IMR-90 (cell line): ENCODE measurements around the gene MAPK8IP1. TPM values are rescaled to one million over a fixed set of nuclear protein-coding genes. Genes with fewer than 3 reads are reported as not detected.
A peak's percentile ranks its signal among the peaks of the same experiment; 100 is the strongest.

Experiments used
- ATAC-seq: fragments of 200-7000 bp; cut with Tn5 transposase; 2 replicates; pipeline ENCODE4 v1.9.1; 2020; ENCODE audit warnings: low read depth, mild to moderate bottlenecking, moderate library complexity
- BruUV-seq: library from RNA; stranded (reverse); fragments of 400-500 nt; replicated peaks from 2 replicates; lab custom pipeline; 2021; lab: Mats Ljungman, UMichigan
- CTCF ChIA-PET: fragments of 300-600 bp; formaldehyde crosslinking; extraction: SDS; loops from one replicate; lab custom pipeline; 2021; ENCODE audit warnings: antibody characterized with exemption; lab: Yijun Ruan, JAX
- POLR2A ChIA-PET: fragments of 300-600 bp; sonication (Branson Sonifier 250); formaldehyde crosslinking; loops from one replicate; lab custom pipeline; 2022; ENCODE audit warnings: antibody characterized with exemption; ENCODE audit not compliant: unreplicated experiment; lab: Charles Lee
- DNase-seq: peaks from one replicate; pipeline ENCODE4 v3.0.0; 2013
- H2AFZ ChIP-seq: replicated peaks from 2 replicates; pipeline ENCODE3; 2013; ENCODE audit warnings: low read length, mild to moderate bottlenecking; ENCODE audit not compliant: poor library complexity
- H2AK5ac ChIP-seq: 2 replicates; pipeline ENCODE4 v1.6.1; 2013; ENCODE audit warnings: low read depth, low read length, inconsistent platforms
- H2AK9ac ChIP-seq: replicated peaks from 2 replicates; pipeline ENCODE3; 2013; ENCODE audit warnings: mild to moderate bottlenecking, low read depth, low read length, moderate library complexity; ENCODE audit not compliant: poor library complexity
- H2BK120ac ChIP-seq: 2 replicates; pipeline ENCODE4 v1.6.1; 2013; ENCODE audit warnings: low read depth, low read length, inconsistent platforms
- H2BK15ac ChIP-seq: 3 replicates; pipeline ENCODE4 v1.6.1; 2013; ENCODE audit warnings: low read depth, low read length, inconsistent platforms
- H2BK20ac ChIP-seq: 2 replicates; pipeline ENCODE4 v1.6.1; 2013; ENCODE audit warnings: low read depth, mild to moderate bottlenecking, inconsistent platforms, low read length, moderate library complexity
- H2BK5ac ChIP-seq: 2 replicates; pipeline ENCODE4 v1.6.1; 2013; ENCODE audit warnings: mild to moderate bottlenecking, low read depth, low read length, inconsistent platforms; ENCODE audit not compliant: poor library complexity, severe bottlenecking
- H3K14ac ChIP-seq: replicated peaks from 2 replicates; pipeline ENCODE4 v1.6.1; 2013; ENCODE audit warnings: low read depth, low read length, inconsistent platforms
- H3K18ac ChIP-seq: 2 replicates; pipeline ENCODE4 v1.6.1; 2013; ENCODE audit warnings: low read depth, low read length, control low read depth
- H3K23ac ChIP-seq: 2 replicates; pipeline ENCODE4 v1.6.1; 2013; ENCODE audit warnings: low read depth, low read length, inconsistent platforms
- H3K27ac ChIP-seq: 2 replicates; pipeline ENCODE4 v1.5.1; 2013; ENCODE audit warnings: mild to moderate bottlenecking, control low read depth, low read length; ENCODE audit not compliant: insufficient read depth
- H3K27me3 ChIP-seq: 2 replicates; pipeline ENCODE4 v1.6.1; 2013; ENCODE audit warnings: low read length; ENCODE audit not compliant: control insufficient read depth, insufficient read depth
- H3K36me3 ChIP-seq: 2 replicates; pipeline ENCODE4 v1.6.1; 2013; ENCODE audit warnings: low read length, mixed read lengths; ENCODE audit not compliant: control insufficient read depth, insufficient read depth
- H3K4ac ChIP-seq: 2 replicates; pipeline ENCODE4 v1.6.1; 2013; ENCODE audit warnings: low read depth, low read length, inconsistent platforms
- H3K4me1 ChIP-seq: 2 replicates; pipeline ENCODE4 v1.6.1; 2013; ENCODE audit warnings: low read length, mixed read lengths; ENCODE audit not compliant: control insufficient read depth, insufficient read depth
- H3K4me2 ChIP-seq: 2 replicates; pipeline ENCODE4 v1.6.1; 2013; ENCODE audit warnings: low read depth, mild to moderate bottlenecking, control low read depth, low read length, moderate library complexity
- H3K4me3 ChIP-seq: 2 replicates; pipeline ENCODE4 v1.5.1; 2013; ENCODE audit warnings: low read depth, mild to moderate bottlenecking, control low read depth, low read length, moderate library complexity; ENCODE audit not compliant: insufficient read depth
- H3K56ac ChIP-seq: 2 replicates; pipeline ENCODE4 v1.6.1; 2013; ENCODE audit warnings: low read length, inconsistent platforms; ENCODE audit not compliant: insufficient read depth; ENCODE audit errors: extremely low read depth
- H3K79me1 ChIP-seq, 2 experiments: 2 replicates each; pipeline ENCODE4 v1.6.1; 2013; ENCODE audit warnings: low read length in 2 of 2, inconsistent platforms in 1 of 2, low read depth in 1 of 2
- H3K9ac ChIP-seq: 2 replicates; pipeline ENCODE4 v1.6.1; 2013; ENCODE audit warnings: low read depth, low read length, control low read depth
- H3K9me1 ChIP-seq: 2 replicates; pipeline ENCODE4 v1.6.1; 2013; ENCODE audit warnings: low read length, inconsistent platforms; ENCODE audit not compliant: insufficient read depth
- H3K9me3 ChIP-seq: 2 replicates; pipeline ENCODE4 v1.6.1; 2013; ENCODE audit warnings: low read length; ENCODE audit not compliant: control insufficient read depth, insufficient read depth
- H4K20me1 ChIP-seq: 2 replicates; pipeline ENCODE4 v1.6.1; 2013; ENCODE audit warnings: low read length, inconsistent platforms; ENCODE audit not compliant: insufficient read depth
- H4K5ac ChIP-seq: 2 replicates; pipeline ENCODE4 v1.6.1; 2013; ENCODE audit warnings: mild to moderate bottlenecking, low read depth, low read length, control low read depth
- H4K8ac ChIP-seq, 2 experiments: 2 replicates each; pipeline ENCODE4 v1.6.1; 2013; ENCODE audit warnings: low read depth in 2 of 2, low read length in 2 of 2, control low read depth in 1 of 2, inconsistent platforms in 1 of 2
- H4K91ac ChIP-seq: 2 replicates; pipeline ENCODE4 v1.6.1; 2013; ENCODE audit warnings: low read depth, low read length, inconsistent platforms; ENCODE audit not compliant: insufficient read depth
- BHLHE40 ChIP-seq: fragments of 150-350 bp; IDR thresholded peaks from 2 replicates; pipeline ENCODE4 v1.6.1; 2016; ENCODE audit warnings: mild to moderate bottlenecking, low read depth, low read length
- CEBPB ChIP-seq: IDR thresholded peaks from 2 replicates; pipeline ENCODE4 v1.6.1; 2012; ENCODE audit warnings: low read depth, low read length, improper control_type of control experiment
- CHD1 ChIP-seq: IDR thresholded peaks from 2 replicates; pipeline ENCODE4 v1.6.1; 2012; ENCODE audit warnings: low read depth, low read length, improper control_type of control experiment
- CTCF ChIP-seq: conservative IDR thresholded peaks from 2 replicates; pipeline ENCODE4 v1.5.1; 2012; ENCODE audit warnings: mild to moderate bottlenecking, low read depth, low read length, improper control_type of control experiment
- MAFK ChIP-seq: IDR thresholded peaks from 2 replicates; pipeline ENCODE4 v1.6.1; 2012; ENCODE audit warnings: low read depth, low read length, improper control_type of control experiment
- MAZ ChIP-seq: IDR thresholded peaks from 2 replicates; pipeline ENCODE4 v1.6.1; 2012; ENCODE audit warnings: low read depth, mild to moderate bottlenecking, low read length, improper control_type of control experiment, moderate library complexity, borderline replicate concordance
- MXI1 ChIP-seq: IDR thresholded peaks from 2 replicates; pipeline ENCODE4 v1.6.1; 2012; ENCODE audit warnings: low read depth, mild to moderate bottlenecking, low read length, moderate library complexity, borderline replicate concordance
- NFE2L2 ChIP-seq: fragments of 150-350 bp; IDR thresholded peaks from 2 replicates; pipeline ENCODE4 v1.6.1; 2016; ENCODE audit warnings: low read depth, mild to moderate bottlenecking, low read length
- POLR2A ChIP-seq: IDR thresholded peaks from 2 replicates; pipeline ENCODE4 v1.6.1; 2012; ENCODE audit warnings: mild to moderate bottlenecking, low read depth, low read length
- RAD21 ChIP-seq: IDR thresholded peaks from 2 replicates; pipeline ENCODE4 v1.6.1; 2012; ENCODE audit warnings: low read length, improper control_type of control experiment
- RCOR1 ChIP-seq: IDR thresholded peaks from 2 replicates; pipeline ENCODE4 v1.6.1; 2012; ENCODE audit warnings: mild to moderate bottlenecking, low read length, improper control_type of control experiment; ENCODE audit not compliant: insufficient replicate concordance
- RFX5 ChIP-seq: IDR thresholded peaks from 2 replicates; pipeline ENCODE4 v1.8.0; 2012; ENCODE audit warnings: low read depth, mild to moderate bottlenecking, low read length, moderate library complexity
- WGBS, 2 experiments: methylation state at CpG; one replicate each; pipeline versions ENCODE4 v1.1.5 to v1.1.7; 2013; ENCODE audit warnings: missing lambda C conversion rate in 2 of 2; ENCODE audit not compliant: insufficient read length in 1 of 2; ENCODE audit errors: extremely low coverage in 2 of 2; 5-methylcytosine and 5-hydroxymethylcytosine counted together
- dilution Hi-C: fragments of 300-500 bp; cut with HindIII; formaldehyde crosslinking; loops from one replicate; pipeline ENCODE4 v1.14.3; 2018; ENCODE audit warnings: low sequenced_read_pairs; ENCODE audit not compliant: unreplicated experiment
- in situ Hi-C: fragments of 300-500 bp; cut with MboI; formaldehyde crosslinking; loops from 3 replicates; pipeline ENCODE4 v1.14.3; 2019; ENCODE audit warnings: low sequenced_read_pairs, inconsistent platforms, mixed read lengths
- intact Hi-C: fragments of 100-400 bp; cut with micrococcal nuclease; formaldehyde crosslinking; loops from 2 replicates; pipeline ENCODE4 v1.10.0; 2022
- polyA plus RNA-seq, 3 experiments: library from polyadenylated mRNA; depleted of rRNA; stranded (reverse); fragments of >200 nt; gene quantifications; 2 replicates each; pipeline ENCODE4 v1.2.3, GENCODE V29; 2012; ENCODE audit warnings: low replicate concordance in 1 of 3
- total RNA-seq: library from RNA; depleted of rRNA; stranded (reverse); fragments of >200 nt; gene quantifications from 2 replicates; pipeline ENCODE4 v1.2.3, GENCODE V29; 2012
- TF ChIP-seq, protein P1 (sequence below): fragments of 150-350 bp; IDR thresholded peaks from 2 replicates; pipeline ENCODE4 v1.6.1; 2016; ENCODE audit warnings: low read depth, mild to moderate bottlenecking, low read length, moderate library complexity, borderline replicate concordance
- TF ChIP-seq, protein P2 (sequence below): fragments of 150-350 bp; IDR thresholded peaks from 2 replicates; pipeline ENCODE4 v1.6.1; 2017; ENCODE audit warnings: mild to moderate bottlenecking, antibody characterized with exemption, low read length, low read depth

The MAPK8IP1 gene
- total and polyA plus RNA-seq, 2 of the 4 experiments (the other 2 are of a cell fraction), result 6.5 to 9.6 TPM

GRCh38 chr11:45939836-45940235 is 54.4 kb downstream of the MAPK8IP1 start:
- dilution Hi-C loops, result no loop called here
- intact Hi-C loops, result no loop called here
- peak; percentile 8 for DNase-seq

More at GRCh38 chr11:45939836-45940235, 54.4 kb downstream of the MAPK8IP1 start:
- H2BK20ac ChIP-seq, result no peak overlapping the region
- H2BK15ac ChIP-seq, result no peak overlapping the region
- no peak overlapping the region for H3K4ac ChIP-seq
- no peak overlapping the region for H3K27ac ChIP-seq
- no peak overlapping the region for H3K18ac ChIP-seq
- no peak overlapping the region for H2BK5ac ChIP-seq
- no TSS peak for BruUV-seq
- CTCF ChIA-PET, result interaction anchor here (0.8 kb wide), 1 partner anchor 25 kb away, joined by 3 read pairs; no protein-coding TSS in a partner anchor
- no peak overlapping the region for H3K56ac ChIP-seq
- ATAC-seq, result no peak; the same call in 1 of the 2 replicates
- in situ Hi-C loops, result no loop called here
- TF ChIP-seq BHLHE40 (no peak), CHD1 (no peak), POLR2A (no peak), CEBPB (no peak), RCOR1 (no peak), MAFK (no peak), CTCF (no peak), MXI1 (no peak), RFX5 (no peak), RAD21 (no peak), NFE2L2 (no peak), MAZ (no peak)
- TF ChIP-seq, protein P1, sequence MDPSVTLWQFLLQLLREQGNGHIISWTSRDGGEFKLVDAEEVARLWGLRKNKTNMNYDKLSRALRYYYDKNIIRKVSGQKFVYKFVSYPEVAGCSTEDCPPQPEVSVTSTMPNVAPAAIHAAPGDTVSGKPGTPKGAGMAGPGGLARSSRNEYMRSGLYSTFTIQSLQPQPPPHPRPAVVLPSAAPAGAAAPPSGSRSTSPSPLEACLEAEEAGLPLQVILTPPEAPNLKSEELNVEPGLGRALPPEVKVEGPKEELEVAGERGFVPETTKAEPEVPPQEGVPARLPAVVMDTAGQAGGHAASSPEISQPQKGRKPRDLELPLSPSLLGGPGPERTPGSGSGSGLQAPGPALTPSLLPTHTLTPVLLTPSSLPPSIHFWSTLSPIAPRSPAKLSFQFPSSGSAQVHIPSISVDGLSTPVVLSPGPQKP, result no peak
- TF ChIP-seq, protein P2, sequence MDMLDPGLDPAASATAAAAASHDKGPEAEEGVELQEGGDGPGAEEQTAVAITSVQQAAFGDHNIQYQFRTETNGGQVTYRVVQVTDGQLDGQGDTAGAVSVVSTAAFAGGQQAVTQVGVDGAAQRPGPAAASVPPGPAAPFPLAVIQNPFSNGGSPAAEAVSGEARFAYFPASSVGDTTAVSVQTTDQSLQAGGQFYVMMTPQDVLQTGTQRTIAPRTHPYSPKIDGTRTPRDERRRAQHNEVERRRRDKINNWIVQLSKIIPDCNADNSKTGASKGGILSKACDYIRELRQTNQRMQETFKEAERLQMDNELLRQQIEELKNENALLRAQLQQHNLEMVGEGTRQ, result no peak
- H2BK120ac ChIP-seq, result no peak overlapping the region
- H3K36me3 ChIP-seq, result peaks cover 35% of the 10 kb centered on the region
- H2AK5ac ChIP-seq, result no peak overlapping the region
- no peaks in the 10 kb centered on the region for H4K20me1 ChIP-seq
- no peaks in the 10 kb centered on the region for H3K79me1 ChIP-seq
- no peak overlapping the region for H4K5ac ChIP-seq
- H3K4me1 ChIP-seq, result no peaks in the 10 kb centered on the region
- no peak overlapping the region for H4K8ac ChIP-seq
- no peak overlapping the region for H3K9ac ChIP-seq
- no peak overlapping the region for H3K4me3 ChIP-seq
- no peak overlapping the region for H2AFZ ChIP-seq
- no peaks in the 10 kb centered on the region for H3K9me1 ChIP-seq
- no peak overlapping the region for H3K23ac ChIP-seq
- POLR2A ChIA-PET, result interaction anchor here (0.6 kb wide), 1 partner anchor 56 kb away, joined by 4 read pairs; no protein-coding TSS in a partner anchor
- no peaks in the 10 kb centered on the region for H3K9me3 ChIP-seq
- no peak overlapping the region for H2AK9ac ChIP-seq
- H3K27me3 ChIP-seq, result no peaks in the 10 kb centered on the region
- no peak overlapping the region for H4K91ac ChIP-seq
- H3K14ac ChIP-seq, result no peak overlapping the region
- H3K4me2 ChIP-seq, result no peak overlapping the region
- no CpG with 5 or more reads among the region's 2 CpGs for WGBS, 2 experiments
